ENCODE measurements around the gene EIF1AD. TPM values are rescaled to one million over a fixed set of nuclear protein-coding genes. Genes with fewer than 3 reads are reported as not detected.

The EIF1AD gene
- total RNA-seq, 1 experiment from 2014 or later = 55.1 TPM

DNA sequence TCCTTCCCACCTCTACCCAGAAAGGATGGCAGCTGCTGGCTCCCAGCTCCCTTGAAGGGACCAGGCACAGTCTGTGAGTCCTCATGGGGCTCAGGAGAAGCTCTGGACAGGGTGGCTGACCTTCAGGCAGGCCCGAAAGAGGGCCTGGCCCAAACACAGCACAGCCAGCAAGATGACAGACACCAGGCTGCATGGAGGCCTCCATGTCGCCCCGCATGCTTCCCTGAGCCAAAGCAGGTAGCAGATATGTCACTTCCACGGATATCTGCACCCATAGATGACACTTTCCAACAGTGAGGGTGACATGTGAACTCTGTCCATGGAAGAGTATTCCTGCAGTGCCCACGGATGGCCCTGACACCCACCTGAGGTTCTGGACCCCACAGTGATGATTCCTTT, 18.4 kb downstream of the EIF1AD start:
- Mint-ChIP-seq H3K36me3 (ENCODE audit: insufficient read depth, unreplicated experiment) (peaks cover 44% of the 10 kb centered on the region), H3K9me3 (ENCODE audit: low read depth, unreplicated experiment) (no peaks in the 10 kb centered on the region), H3K27me3 (ENCODE audit: unreplicated experiment) (no peaks in the 10 kb centered on the region), H3K4me1 (ENCODE audit: low read depth, unreplicated experiment) (no peaks in the 10 kb centered on the region), H3K4me3 (ENCODE audit: low read depth, unreplicated experiment) (no peak overlapping the region), H3K27ac (ENCODE audit: unreplicated experiment) (no peak overlapping the region)
- intact Hi-C loops (cut with micrococcal nuclease; ENCODE audit: unreplicated experiment) = loop anchor here (10.0 kb wide), 1 partner anchor 99 kb away; the partner anchor contains the start of gene FIBP
- no peak for DNase-seq
- no TSS peak for BruUV-seq (replicated peaks)
- CTCF ChIA-PET = no interaction called here
- TF ChIP-seq, protein P1, sequence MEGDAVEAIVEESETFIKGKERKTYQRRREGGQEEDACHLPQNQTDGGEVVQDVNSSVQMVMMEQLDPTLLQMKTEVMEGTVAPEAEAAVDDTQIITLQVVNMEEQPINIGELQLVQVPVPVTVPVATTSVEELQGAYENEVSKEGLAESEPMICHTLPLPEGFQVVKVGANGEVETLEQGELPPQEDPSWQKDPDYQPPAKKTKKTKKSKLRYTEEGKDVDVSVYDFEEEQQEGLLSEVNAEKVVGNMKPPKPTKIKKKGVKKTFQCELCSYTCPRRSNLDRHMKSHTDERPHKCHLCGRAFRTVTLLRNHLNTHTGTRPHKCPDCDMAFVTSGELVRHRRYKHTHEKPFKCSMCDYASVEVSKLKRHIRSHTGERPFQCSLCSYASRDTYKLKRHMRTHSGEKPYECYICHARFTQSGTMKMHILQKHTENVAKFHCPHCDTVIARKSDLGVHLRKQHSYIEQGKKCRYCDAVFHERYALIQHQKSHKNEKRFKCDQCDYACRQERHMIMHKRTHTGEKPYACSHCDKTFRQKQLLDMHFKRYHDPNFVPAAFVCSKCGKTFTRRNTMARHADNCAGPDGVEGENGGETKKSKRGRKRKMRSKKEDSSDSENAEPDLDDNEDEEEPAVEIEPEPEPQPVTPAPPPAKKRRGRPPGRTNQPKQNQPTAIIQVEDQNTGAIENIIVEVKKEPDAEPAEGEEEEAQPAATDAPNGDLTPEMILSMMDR (IDR thresholded peaks at IDR 0.05; ENCODE audit: unreplicated experiment) = no peak

DNA sequence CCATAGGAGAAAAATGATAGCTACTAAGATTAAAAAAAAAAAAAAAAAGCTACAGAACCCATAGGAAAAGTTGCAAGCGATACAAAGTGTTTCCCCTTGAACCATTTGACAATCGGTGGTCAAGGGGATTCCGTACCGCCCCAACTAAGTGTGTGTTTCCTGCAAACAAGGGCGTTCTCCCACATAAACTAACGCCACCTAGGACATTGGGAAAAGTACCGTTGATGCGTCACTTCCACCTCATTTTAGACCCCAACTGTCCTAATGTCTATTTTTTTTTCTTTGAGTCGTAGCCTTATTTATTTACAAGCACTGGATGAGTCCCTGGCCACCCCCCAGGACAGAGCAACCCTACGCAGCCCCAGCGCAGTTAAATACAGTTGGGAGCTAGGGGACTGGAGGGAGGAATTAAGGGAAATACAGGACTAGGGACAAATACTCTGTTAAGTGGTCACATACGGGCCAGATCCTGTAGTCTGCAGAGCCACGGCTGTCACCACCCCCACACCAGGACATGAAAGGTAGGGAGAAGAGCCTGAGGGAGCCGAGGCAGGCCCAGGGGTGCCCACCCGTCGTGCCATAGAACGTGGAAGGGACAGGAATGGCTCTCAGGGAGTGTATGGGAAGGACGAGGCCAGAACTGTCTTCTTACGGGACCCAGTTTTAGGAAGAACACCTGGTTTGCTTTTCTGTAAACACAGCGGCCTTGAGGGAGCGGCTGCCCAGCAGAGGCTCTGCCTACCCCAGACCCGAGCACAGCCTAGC, 19.0 kb downstream of the EIF1AD start:
- TF ChIP-seq, protein P1 (IDR thresholded peaks at IDR 0.05; ENCODE audit: unreplicated experiment) = no peak
- CTCF ChIA-PET = no interaction called here
- Mint-ChIP-seq H3K4me1 (ENCODE audit: low read depth, unreplicated experiment) (no peaks in the 10 kb centered on the region), H3K4me3 (ENCODE audit: low read depth, unreplicated experiment) (no peak overlapping the region), H3K27me3 (ENCODE audit: unreplicated experiment) (no peaks in the 10 kb centered on the region), H3K27ac (ENCODE audit: unreplicated experiment) (no peak overlapping the region), H3K36me3 (ENCODE audit: insufficient read depth, unreplicated experiment) (peaks cover 50% of the 10 kb centered on the region), H3K9me3 (ENCODE audit: low read depth, unreplicated experiment) (no peaks in the 10 kb centered on the region)
- DNase-seq = no peak
- intact Hi-C loops (cut with micrococcal nuclease; ENCODE audit: unreplicated experiment) = loop anchor here (10.0 kb wide), 1 partner anchor 98 kb away; the partner anchor contains the start of gene FIBP
- TSS peak; percentile 30 for BruUV-seq (replicated peaks)

DNA sequence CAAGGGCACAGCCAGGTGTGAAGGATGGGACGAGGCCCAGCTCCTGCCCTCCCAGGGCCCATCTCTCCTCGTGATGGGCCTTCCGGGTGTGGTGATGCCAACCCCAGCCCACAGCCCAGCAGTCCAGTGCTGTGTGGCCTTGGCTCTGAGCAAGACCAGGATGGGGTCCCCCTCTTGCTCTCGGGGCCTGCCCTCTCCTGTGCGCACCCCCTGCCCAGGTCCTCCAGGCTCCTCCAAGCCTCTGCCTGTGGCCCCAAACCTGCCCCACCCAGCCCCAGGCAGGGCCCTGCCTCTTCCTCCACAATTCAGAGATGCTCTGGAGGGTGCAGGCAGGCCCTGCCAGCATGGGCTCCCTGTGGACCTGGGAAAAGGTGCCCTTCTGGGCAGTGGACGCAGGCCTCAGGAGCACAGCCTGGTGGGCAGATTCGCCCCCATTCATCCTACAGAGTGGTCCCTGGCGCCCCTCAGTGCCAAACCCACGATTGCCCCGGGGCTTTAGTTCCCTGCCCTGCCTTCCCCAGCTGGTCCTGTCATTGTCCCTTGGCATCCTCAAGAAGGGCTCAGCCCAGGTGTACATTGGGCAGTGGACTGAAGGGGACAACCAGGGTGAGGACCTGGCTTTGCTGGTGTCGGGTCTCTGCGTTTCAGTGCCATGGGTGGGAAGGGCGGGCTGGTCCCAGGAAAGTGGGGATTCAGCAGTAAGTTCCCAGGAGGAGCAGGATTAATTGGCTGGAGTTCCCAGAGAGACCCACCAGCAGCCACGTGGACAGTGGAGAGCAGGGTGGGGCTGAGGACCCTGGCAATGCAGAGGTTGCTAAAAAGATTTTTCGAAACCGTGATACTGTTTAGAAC, 19.8 kb downstream of the EIF1AD start:
- intact Hi-C loops (cut with micrococcal nuclease; ENCODE audit: unreplicated experiment) = loop anchor here (10.0 kb wide), 1 partner anchor 97 kb away; the partner anchor contains the start of gene FIBP
- Mint-ChIP-seq H3K4me3 (ENCODE audit: low read depth, unreplicated experiment) (no peak overlapping the region), H3K27ac (ENCODE audit: unreplicated experiment) (no peak overlapping the region), H3K4me1 (ENCODE audit: low read depth, unreplicated experiment) (no peaks in the 10 kb centered on the region), H3K36me3 (ENCODE audit: insufficient read depth, unreplicated experiment) (peaks cover 52% of the 10 kb centered on the region), H3K9me3 (ENCODE audit: low read depth, unreplicated experiment) (no peaks in the 10 kb centered on the region), H3K27me3 (ENCODE audit: unreplicated experiment) (no peaks in the 10 kb centered on the region)
- TF ChIP-seq, protein P1 (IDR thresholded peaks at IDR 0.05; ENCODE audit: unreplicated experiment) = no peak
- CTCF ChIA-PET = interaction anchor here (0.6 kb wide), 1 partner anchor 19 kb away, joined by 4 read pairs; no protein-coding TSS in a partner anchor
- no peak for DNase-seq
- BruUV-seq (replicated peaks) = no TSS peak

DNA sequence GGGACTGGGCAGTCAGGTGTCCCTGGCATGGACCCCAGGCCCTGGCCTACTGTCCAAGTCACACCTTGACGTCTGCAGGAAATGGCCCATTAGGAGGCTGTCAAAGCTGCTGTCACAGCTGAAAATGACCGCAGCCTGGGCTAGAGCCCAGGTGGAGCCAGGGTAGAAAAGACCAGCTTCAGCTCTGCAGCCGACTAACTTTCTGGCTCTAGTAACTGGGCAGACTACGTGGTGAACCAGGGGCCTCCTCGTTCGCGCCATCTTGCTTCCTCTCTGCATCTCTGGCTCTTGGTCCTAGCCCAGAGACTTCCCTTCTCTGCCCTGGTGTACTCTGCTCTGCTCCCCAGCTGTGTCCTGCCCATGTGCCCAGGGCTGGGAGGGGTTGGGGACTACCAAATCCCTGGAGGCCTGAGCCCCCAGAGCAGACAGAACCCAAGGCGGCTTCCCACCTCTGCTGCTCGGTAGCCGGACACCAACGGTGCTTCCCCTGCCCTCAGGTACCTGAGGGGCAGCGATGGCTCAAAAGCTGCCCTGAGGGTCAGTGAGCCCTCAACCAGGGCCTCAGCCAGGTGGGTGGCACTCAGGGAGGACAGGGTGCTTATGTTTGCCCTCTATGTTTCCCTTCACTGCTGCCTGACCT, 20.7 kb downstream of the EIF1AD start:
- intact Hi-C loops (cut with micrococcal nuclease; ENCODE audit: unreplicated experiment) = loop anchor here (10.0 kb wide), 1 partner anchor 96 kb away; the partner anchor contains the start of gene FIBP
- CTCF ChIA-PET = interaction anchor here (0.6 kb wide), 1 partner anchor 20 kb away, joined by 4 read pairs; no protein-coding TSS in a partner anchor

More for the DNA sequence above, 20.7 kb downstream of the EIF1AD start:
- H3K9me3 Mint-ChIP-seq (ENCODE audit: low read depth, unreplicated experiment) = no peaks in the 10 kb centered on the region
- TF ChIP-seq, protein P1 (IDR thresholded peaks at IDR 0.05; ENCODE audit: unreplicated experiment) = no peak
- H3K27me3 Mint-ChIP-seq (ENCODE audit: unreplicated experiment) = no peaks in the 10 kb centered on the region
- no peaks in the 10 kb centered on the region for H3K4me1 Mint-ChIP-seq (ENCODE audit: low read depth, unreplicated experiment)
- H3K27ac Mint-ChIP-seq (ENCODE audit: unreplicated experiment) = no peak overlapping the region
- H3K4me3 Mint-ChIP-seq (ENCODE audit: low read depth, unreplicated experiment) = no peak overlapping the region
- no peak for DNase-seq
- BruUV-seq (replicated peaks) = no TSS peak
- peaks cover 57% of the 10 kb centered on the region for H3K36me3 Mint-ChIP-seq (ENCODE audit: insufficient read depth, unreplicated experiment)
